ENCODE measurements around the gene TMEM59L.
"Not testable (repeated sequence)": the region's sequence is repeated elsewhere in the genome, so short reads cannot be mapped to it uniquely, and the experiment has no call there.

TMEM59L gene

DNA sequence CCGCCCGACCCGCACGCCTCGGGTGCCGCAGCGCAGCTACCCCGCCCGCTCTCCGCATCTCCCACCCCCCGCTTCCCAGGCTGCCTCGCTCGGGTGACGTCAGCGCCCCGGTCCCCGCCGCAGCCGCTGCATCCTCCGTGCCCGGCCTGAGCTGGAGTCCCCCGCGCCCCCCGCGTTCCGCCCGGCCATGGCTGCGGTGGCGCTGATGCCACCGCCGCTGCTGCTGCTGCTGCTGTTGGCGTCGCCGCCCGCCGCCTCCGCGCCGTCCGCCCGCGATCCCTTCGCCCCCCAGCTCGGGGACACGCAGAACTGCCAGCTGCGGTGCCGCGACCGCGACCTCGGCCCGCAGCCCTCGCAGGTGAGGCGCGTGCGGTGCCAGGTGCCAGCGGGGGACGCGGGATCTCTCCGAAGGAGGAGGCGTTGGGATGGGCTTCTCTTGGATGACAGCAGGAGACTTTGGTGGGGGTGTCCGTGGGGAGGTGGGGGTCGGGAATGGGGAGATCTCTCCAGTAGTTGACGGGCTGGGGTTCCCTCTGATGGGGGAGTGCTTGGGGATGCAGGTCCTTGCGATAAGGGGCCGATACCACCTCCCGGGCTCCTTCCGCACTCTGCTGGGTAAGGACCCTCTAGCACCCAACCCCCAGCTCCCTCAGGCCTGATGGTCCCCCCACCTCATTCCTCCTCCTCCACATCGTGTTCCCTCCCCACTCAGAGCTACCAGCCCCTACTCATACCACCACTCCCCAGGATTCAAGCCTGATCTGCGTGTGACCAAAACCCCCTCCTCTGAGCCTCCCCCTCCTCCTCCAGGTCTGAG lies at the start of gene TMEM59L:
TMEM59L (plus strand) TSS at position 99 of the 817 bp plus-strand sequence; CDS start at position 188, 89 bp downstream.
- peak in 1 of 2 experiments; percentile 31 for DNase-seq

- no peak for DNase-seq
Observed at GRCh38 chr19:18566953-18567352, 45.7 kb upstream of the TMEM59L start.

GRCh38 chr19:18568367-18568766 lies 44.3 kb upstream of the TMEM59L start:
- DNase-seq, result no peak

DNA sequence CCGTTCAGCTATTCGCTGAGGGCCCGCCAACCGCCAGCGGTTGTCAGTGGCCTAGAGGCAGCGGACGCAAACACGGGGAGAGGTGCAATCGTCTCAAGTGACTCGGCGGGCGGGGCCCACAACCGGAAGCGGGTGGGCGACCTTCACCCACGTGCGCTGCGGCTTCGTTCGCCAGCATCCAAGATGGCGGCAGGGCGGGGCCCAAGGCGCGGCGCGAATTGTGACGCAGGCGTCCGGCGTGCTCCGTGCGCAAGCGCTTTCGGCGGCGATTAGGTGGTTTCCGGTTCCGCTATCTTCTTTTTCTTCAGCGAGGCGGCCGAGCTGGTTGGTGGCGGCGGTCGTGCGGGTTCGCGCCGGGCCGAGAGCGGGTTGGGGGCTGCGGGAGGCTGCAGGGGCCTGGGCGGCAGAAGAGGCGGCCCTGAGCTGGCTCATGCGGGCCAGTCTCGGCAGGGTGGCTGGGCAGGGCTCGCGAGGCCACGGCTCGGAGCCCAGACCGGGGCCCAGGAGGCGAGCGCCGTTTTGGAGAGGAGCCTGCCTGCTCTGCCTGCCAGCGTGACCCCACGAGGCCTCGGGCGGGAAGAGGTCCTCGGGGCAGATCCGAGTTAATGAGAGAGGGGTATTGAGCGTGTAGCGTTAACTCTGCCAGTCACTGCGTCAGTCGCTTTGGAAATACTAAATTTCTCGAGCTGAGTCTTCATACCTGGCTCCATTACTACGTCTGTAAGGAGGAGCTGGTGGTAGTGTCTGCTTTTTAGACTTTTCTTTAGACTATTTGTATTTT lies 40.9 kb upstream of the TMEM59L start, which contains the start of gene UBA52:
UBA52 (plus strand) TSS at position 294 of the 781 bp plus-strand sequence. CDS start 1,444 bp downstream, outside the sequence.
- peak; percentile 99 for DNase-seq

DNA sequence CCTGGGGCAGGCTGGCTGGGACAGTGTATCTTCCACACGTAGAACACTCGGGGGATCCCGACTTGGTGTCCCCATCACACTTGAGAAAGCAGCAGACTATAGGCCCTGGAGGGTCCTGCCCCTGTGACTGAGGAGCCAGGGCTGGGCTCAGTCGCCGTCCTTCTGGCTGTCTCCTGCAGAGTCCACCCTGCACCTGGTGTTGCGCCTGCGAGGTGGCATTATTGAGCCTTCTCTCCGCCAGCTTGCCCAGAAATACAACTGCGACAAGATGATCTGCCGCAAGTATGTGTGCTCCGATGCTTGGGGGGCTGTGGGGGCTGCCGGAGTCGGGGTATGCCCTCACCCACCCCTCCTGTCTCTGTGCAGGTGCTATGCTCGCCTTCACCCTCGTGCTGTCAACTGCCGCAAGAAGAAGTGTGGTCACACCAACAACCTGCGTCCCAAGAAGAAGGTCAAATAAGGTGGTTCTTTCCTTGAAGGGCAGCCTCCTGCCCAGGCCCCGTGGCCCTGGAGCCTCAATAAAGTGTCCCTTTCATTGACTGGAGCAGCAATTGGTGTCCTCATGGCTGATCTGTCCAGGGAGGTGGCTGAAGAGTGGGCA lies 37.9 kb upstream of the TMEM59L start:
- DNase-seq, result no peak

GRCh38 chr19:18576383-18576782 lies 36.3 kb upstream of the TMEM59L start:
- no peak for DNase-seq

DNA sequence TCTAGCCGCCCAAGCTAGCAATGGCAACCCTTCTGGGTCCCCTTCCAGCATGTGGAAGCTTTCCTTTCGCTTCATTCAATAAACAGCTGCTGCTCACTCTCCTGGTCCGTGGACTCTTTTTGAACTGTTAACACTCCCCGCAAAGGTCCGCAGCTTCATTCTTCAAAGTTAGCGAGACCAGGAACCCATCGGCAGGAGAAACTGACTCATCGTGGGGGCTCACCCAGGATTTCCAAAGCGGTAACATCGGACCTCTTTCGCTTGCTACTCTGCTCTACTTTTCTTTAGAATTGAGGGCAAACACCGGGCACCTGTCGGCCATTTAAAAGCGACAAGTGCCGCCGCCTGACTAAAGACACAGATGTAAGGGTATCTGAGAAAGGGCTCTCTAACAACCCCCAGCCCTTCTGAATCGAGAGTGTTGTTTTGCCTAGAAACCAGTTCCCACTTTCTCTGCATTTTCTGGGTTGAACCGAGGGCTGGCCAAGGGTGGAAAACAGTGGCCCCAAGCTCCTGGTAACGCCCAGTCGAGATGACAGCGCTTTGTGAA lies 35.2 kb upstream of the TMEM59L start:
- DNase-seq, result no peak

DNA sequence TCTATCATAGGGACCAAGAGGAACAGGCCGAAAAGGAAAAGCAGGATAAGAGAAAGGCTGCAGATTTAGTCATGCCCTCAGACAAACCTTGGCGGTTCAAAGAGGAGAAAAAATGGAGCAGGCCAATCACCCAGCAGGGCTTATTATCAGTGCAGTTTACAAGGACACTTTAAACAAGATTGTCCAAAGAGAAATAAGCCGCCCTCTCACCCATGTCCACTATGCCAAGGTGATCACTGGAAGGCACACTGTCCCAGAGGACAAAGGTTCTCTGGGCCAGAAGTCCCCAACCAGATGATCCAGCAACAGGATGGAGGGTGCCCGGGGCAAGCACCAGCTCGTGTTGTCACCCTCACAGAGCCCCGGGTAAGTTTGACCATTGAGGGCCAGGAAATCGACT lies 32.4 kb upstream of the TMEM59L start:
- no peak for DNase-seq

DNA sequence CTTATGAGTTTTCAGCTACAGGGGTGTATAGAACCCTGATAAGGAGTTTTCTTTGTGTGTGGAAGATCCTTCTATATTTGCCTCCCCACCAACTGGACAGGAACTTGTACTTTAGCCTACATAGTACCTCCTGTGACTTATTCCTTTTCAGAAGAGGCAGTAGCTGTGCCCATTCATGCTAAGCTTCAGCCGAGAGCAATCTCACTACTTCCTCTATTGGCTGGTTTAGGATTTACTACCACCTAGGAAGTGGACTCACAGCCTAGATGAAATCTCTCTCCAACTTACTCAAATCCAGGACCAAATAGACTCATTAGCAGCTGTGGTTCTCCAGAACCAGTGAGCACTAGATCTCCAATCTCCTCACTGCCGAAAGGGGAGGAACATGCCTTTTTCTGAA lies 26.4 kb upstream of the TMEM59L start:
- no peak for DNase-seq

- DNase-seq, result no peak
Observed at GRCh38 chr19:18587561-18587960, 25.1 kb upstream of the TMEM59L start.

DNA sequence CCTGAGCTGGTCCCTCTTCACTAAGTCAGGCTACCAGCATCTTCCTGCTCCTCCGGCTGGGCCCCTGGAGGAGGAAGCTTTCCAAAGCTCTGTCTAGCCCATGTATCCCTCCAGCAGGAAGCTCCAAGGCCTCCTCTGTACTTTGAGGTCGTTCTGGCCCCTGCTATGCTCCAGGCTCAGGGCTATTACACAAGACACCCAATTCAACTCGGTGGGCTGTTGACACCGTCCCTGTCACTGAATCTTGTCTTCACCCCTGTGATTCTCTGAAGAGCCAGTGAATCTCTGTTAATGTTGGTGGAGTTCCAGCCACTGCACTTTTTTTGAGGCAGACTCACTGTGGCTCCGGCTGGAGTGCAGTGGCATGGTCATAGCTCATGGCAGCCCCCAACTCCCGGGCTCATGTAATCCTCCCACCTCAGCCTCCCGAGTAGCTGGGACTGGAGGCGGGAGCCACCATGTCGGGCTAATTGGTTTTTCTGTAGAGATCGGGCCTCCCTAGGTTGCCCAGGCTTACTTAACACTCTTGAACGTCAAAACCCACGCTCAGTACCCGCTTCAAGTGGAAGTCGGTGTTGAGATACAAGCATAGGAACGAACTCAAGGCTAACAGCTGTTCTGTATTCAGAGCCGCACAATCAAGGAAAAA lies 24.6 kb upstream of the TMEM59L start:
- DNase-seq, result no peak

GRCh38 chr19:18588611-18589379 lies 23.9 kb upstream of the TMEM59L start, which contains the start of gene REX1BD:
Gene REX1BD, plus strand, starts transcription at chr19:18588798. Its CDS starts 4 bp downstream, at chr19:18588802.
- DNase-seq, result peak; percentile 73 to 91

DNA sequence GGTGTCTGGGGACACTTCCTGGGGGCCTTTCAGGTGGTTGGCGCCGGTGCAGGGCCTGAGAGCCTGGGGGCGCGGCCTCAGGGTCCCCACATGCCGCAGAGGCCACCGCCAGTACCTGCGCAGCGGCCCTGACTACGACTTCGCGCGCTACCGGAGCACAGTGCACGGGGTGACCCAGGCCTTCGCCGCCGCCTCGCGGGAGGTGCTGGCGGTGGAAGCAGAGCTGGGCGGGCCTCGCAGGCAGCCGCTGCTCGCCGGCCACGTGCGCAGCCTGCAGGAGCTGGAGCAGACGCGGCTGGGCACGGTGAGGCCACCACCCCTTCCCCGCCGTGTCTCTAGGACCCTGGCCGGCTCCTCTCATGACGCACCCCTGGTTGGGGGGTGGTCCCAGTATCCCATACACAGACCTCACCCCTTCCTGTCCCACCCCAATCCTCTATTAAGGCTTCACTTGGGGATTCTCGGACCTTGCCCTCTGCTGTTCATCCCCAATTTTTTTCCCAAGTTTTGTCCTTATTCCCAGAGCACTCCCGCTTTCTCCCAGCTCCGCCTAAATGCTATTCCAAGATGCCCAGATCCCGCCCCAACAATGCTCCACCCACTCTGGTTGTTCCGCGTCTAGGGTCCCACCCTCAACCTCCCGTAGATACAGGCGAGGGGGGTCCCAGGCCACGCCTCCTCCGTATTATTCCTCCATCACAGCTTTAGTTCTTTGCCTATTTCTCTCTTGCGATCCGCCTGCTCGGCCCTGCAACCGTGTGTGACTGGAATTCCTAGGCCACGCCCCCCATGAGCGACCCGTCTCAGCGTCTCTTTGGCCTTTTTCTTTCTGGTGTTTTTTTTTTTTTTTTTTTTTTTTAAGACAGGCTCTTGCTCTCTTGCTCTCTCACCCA lies 23.0 kb upstream of the TMEM59L start:
- peak; percentile 90 to 91 for DNase-seq

GRCh38 chr19:18590273-18591272 lies 22.1 kb upstream of the TMEM59L start:
- peak; percentile 99 for DNase-seq

DNA sequence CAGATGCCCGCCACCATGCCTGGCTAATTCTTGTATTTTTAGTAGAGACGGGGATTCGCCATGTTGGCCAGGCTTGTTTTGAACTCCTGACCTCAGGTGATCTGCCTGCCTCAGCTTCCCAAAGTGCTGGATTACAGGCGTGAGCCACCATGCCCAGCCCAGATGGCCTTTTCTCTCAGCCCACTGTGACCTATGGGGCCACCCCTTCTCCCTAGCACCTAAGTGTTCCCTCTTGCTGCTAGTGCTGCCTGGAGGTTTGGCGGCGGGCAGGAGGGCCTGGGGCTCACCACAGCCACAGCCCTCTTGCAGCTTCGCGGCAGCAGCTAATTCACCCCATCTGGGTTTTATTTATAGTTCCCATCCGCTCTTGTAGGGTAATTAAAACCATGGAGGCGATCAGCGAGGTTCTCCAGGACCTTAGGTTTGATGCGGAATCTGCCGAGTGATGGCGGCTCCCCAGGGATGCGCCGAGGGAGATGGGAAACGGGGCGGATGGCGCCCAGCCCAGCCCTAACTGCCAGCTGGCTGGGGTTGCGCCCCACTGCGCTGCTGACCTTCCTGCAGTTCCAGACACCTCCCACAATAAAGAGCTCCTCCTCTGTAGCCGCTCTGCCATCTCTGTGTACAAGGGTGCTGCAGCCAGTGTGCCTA lies 20.8 kb upstream of the TMEM59L start:
- no peak for DNase-seq

- not testable (repeated sequence) for DNase-seq
Observed at GRCh38 chr19:18592732-18593131, 19.9 kb upstream of the TMEM59L start.

DNA sequence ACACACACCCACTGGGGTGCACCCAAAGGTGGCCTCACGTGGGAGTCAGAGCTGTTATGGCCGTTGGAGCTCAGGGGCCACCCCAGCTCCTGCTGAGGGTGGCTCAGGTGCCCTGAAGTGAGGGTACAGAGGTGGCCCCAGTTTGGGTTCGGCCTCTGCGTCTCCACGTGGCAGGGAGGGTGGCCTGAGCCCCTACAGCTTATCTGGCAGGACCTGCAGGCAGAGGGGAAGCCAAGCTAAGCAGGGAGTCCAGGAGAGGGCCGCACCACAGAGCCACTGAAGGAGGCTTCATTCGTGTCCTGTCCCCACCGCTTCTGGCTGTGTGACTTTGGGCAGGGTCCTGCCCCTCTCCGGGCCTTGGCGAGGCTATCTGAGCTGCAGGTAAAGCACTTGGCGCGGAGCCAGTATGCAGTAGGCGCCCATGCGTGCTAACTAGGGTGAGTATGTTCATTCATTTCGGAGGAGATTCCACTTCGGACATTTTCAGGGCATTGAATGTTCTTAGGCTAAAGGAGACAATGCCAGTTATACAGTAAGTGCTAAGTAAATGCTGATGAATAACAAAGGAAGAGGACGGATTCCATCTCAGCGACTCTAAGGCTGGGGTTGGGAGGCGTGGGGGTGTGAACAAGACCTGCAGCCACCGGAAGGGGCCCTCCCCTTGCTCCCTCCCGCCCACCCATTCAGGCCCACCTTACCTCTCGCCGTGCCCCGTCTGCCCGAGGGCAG lies 19.1 kb upstream of the TMEM59L start:
- no peak for DNase-seq

All from SHP77 (cell line).